ENCODE measurements around the gene PSMC3. TPM values are rescaled to one million over a fixed set of nuclear protein-coding genes. Genes with fewer than 3 reads are reported as not detected.

The PSMC3 gene
- polyA plus RNA-seq, 1 experiment: 191 TPM

GRCh38 chr11:47375546-47376085, 50.6 kb downstream of the PSMC3 start:
- no peaks in the 10 kb centered on the region for H3K27me3 ChIP-seq (ENCODE audit: control insufficient read depth, insufficient read depth, low read length)
- DNase-seq (ENCODE audit: low read depth): no peak
- POLR2A ChIA-PET: no interaction called here
- TF ChIP-seq, protein P1, sequence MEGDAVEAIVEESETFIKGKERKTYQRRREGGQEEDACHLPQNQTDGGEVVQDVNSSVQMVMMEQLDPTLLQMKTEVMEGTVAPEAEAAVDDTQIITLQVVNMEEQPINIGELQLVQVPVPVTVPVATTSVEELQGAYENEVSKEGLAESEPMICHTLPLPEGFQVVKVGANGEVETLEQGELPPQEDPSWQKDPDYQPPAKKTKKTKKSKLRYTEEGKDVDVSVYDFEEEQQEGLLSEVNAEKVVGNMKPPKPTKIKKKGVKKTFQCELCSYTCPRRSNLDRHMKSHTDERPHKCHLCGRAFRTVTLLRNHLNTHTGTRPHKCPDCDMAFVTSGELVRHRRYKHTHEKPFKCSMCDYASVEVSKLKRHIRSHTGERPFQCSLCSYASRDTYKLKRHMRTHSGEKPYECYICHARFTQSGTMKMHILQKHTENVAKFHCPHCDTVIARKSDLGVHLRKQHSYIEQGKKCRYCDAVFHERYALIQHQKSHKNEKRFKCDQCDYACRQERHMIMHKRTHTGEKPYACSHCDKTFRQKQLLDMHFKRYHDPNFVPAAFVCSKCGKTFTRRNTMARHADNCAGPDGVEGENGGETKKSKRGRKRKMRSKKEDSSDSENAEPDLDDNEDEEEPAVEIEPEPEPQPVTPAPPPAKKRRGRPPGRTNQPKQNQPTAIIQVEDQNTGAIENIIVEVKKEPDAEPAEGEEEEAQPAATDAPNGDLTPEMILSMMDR (IDR thresholded peaks at IDR 0.05; ENCODE audit: insufficient read depth, low read depth, low read length): no peak
- no peak overlapping the region for H3K4me3 ChIP-seq (ENCODE audit: low read depth, low read length)
- CTCF ChIA-PET: interaction anchor here (3.6 to 3.7 kb wide), 2 partner anchors 17 to 35 kb away, joined by 32 to 37 read pairs; partner anchors contain the start of gene SLC39A13
- no peaks in the 10 kb centered on the region for H3K36me3 ChIP-seq (ENCODE audit: control insufficient read depth, insufficient read depth, low read length)

GRCh38 chr11:47375020-47375419, 51.2 kb downstream of the PSMC3 start:
- POLR2A ChIA-PET: no interaction called here
- TF ChIP-seq, protein P1 (IDR thresholded peaks at IDR 0.05; ENCODE audit: insufficient read depth, low read depth, low read length): no peak

DNA sequence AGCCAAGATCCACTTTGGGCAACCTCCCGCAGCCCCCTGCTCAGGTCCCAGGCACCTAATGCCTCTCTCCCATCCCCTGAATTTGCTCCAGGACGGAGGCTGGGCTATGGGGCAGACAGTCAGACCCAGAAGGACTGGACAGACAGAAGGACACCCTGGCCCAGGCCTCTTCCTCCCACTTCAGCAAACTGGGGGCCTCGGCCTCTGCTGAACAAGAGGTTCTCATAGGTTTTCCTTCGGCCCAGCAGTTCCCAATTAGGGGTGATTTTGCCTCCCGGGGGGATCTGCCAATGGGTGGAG, 51.6 kb downstream of the PSMC3 start:
- Histone ChIP-seq H3K4me3 (ENCODE audit: low read depth, low read length) (no peak overlapping the region), H3K36me3 (ENCODE audit: control insufficient read depth, insufficient read depth, low read length) (no peaks in the 10 kb centered on the region), H3K27me3 (ENCODE audit: control insufficient read depth, insufficient read depth, low read length) (no peaks in the 10 kb centered on the region)
- ChIA-PET CTCF (interaction anchor here (0.7 to 3.9 kb wide), 40 partner anchors 9 to 478 kb away, joined by 3 to 52 read pairs (median 4); partner anchors contain the start of genes RAPSN and SLC39A13), POLR2A (no interaction called here)
- no peak for DNase-seq (ENCODE audit: low read depth)
- TF ChIP-seq, protein P1 (IDR thresholded peaks at IDR 0.05; ENCODE audit: insufficient read depth, low read depth, low read length): no peak

More at GRCh38 chr11:47375020-47375419, 51.2 kb downstream of the PSMC3 start:
- DNase-seq (ENCODE audit: low read depth): no peak
- Histone ChIP-seq H3K36me3 (ENCODE audit: control insufficient read depth, insufficient read depth, low read length) (no peaks in the 10 kb centered on the region), H3K4me3 (ENCODE audit: low read depth, low read length) (no peak overlapping the region), H3K27me3 (ENCODE audit: control insufficient read depth, insufficient read depth, low read length) (no peaks in the 10 kb centered on the region)
- CTCF ChIA-PET: interaction anchor here (0.8 to 3.9 kb wide), 13 partner anchors 8 to 242 kb away, joined by 3 to 52 read pairs (median 11); partner anchors contain the start of gene SLC39A13

- ChIA-PET POLR2A (no interaction called here), CTCF (interaction anchor here (0.6 to 3.9 kb wide), 45 partner anchors 9 to 574 kb away, joined by 3 to 52 read pairs (median 4); partner anchors contain the start of genes RAPSN and SLC39A13)
- H3K27me3 ChIP-seq (ENCODE audit: control insufficient read depth, insufficient read depth, low read length): no peaks in the 10 kb centered on the region
- TF ChIP-seq, protein P1 (IDR thresholded peaks at IDR 0.05; ENCODE audit: insufficient read depth, low read depth, low read length): peak; percentile 97
- H3K36me3 ChIP-seq (ENCODE audit: control insufficient read depth, insufficient read depth, low read length): no peaks in the 10 kb centered on the region
- H3K4me3 ChIP-seq (ENCODE audit: low read depth, low read length): no peak overlapping the region
- DNase-seq (ENCODE audit: low read depth): no peak
Observed at GRCh38 chr11:47373876-47374719, 52.1 kb downstream of the PSMC3 start.

- Histone ChIP-seq H3K36me3 (ENCODE audit: control insufficient read depth, insufficient read depth, low read length) (no peaks in the 10 kb centered on the region), H3K27me3 (ENCODE audit: control insufficient read depth, insufficient read depth, low read length) (no peaks in the 10 kb centered on the region), H3K4me3 (ENCODE audit: low read depth, low read length) (no peak overlapping the region)
- no peak for DNase-seq (ENCODE audit: low read depth)
- TF ChIP-seq, protein P1 (IDR thresholded peaks at IDR 0.05; ENCODE audit: insufficient read depth, low read depth, low read length): no peak
- ChIA-PET POLR2A (no interaction called here), CTCF (interaction anchor here (0.6 to 3.9 kb wide), 12 partner anchors 10 to 248 kb away, joined by 3 to 52 read pairs (median 12); partner anchors contain the start of gene SLC39A13)
Observed at GRCh38 chr11:47372422-47372821, 53.8 kb downstream of the PSMC3 start.
